Kidney (tissue), 14 donors: ENCODE results near the gene ST6GALNAC6. TPM values are rescaled to one million over a fixed set of nuclear protein-coding genes. Genes with fewer than 3 reads are reported as not detected.

Experiments used
- DNase-seq, 5 donors: peaks; one replicate each; pipeline ENCODE4 v3.0.0-alpha.2; 2013 to 2020
- FAIRE-seq: peaks from 2 replicates; lab custom pipeline; 2012; peaks lifted over from hg19 to GRCh38; lab: Jason Lieb, UNC
- H3K27ac ChIP-seq, 2 donors: one replicate each; pipeline ENCODE4 v1.7.0; 2013; ENCODE audit warnings: low read depth in 2 of 2, low read length in 2 of 2, inconsistent platforms in 1 of 2
- H3K27me3 ChIP-seq: one replicate; pipeline ENCODE4 v1.7.1; 2013; ENCODE audit warnings: low read length, inconsistent platforms; ENCODE audit not compliant: control insufficient read depth, insufficient read depth
- H3K36me3 ChIP-seq, 3 donors: one replicate each; pipeline versions ENCODE4 v1.7.0 to v1.7.1; 2013; ENCODE audit warnings: low read length in 3 of 3, control low read depth in 1 of 3, inconsistent platforms in 1 of 3; ENCODE audit not compliant: insufficient read depth in 3 of 3, control insufficient read depth in 2 of 3
- H3K4me1 ChIP-seq, 3 donors: one replicate each; pipeline versions ENCODE4 v1.7.0 to v1.7.1; 2013; ENCODE audit warnings: low read length in 3 of 3, inconsistent platforms in 1 of 3, low read depth in 1 of 3; ENCODE audit not compliant: control insufficient read depth in 2 of 3, insufficient read depth in 2 of 3
- H3K4me3 ChIP-seq, 3 donors: one replicate each; pipeline versions ENCODE4 v1.7.0 to v1.8.1; 2013; ENCODE audit warnings: low read length in 3 of 3, control low read depth in 1 of 3, inconsistent platforms in 1 of 3
- H3K9ac ChIP-seq, 3 donors: one replicate each; pipeline versions ENCODE4 v1.7.0 to v1.7.1; 2013; ENCODE audit warnings: low read length in 3 of 3, control low read depth in 1 of 3, inconsistent platforms in 1 of 3
- H3K9me3 ChIP-seq, 3 donors: one replicate each; pipeline versions ENCODE4 v1.7.0 to v1.7.1; 2013; ENCODE audit warnings: low read length in 3 of 3, control low read depth in 1 of 3, inconsistent platforms in 1 of 3; ENCODE audit not compliant: control insufficient read depth in 2 of 3, insufficient read depth in 1 of 3
- CTCF ChIP-seq: IDR thresholded peaks from 3 replicates; pipeline ENCODE4 v1.5.1; 2012; ENCODE audit warnings: mild to moderate bottlenecking, moderate library complexity, borderline replicate concordance; ENCODE audit not compliant: insufficient read depth; ENCODE audit errors: extremely low read depth
- intact Hi-C: fragments of 100-400 bp; cut with DNase I; formaldehyde crosslinking; loops from one replicate; pipeline ENCODE4 v1.11.1; 2022
- polyA plus RNA-seq: library from polyadenylated mRNA; stranded (reverse); fragments of 350-450 nt; fragmentation: Illumina TruSeq; extraction: RNeasy Lipid Tissue Mini Kit (QIAGEN cat#74804); gene quantifications from one replicate; pipeline ENCODE4 v1.2.3, GENCODE V29; 2014; ENCODE audit warnings: low read depth, low replicate concordance; ENCODE audit not compliant: insufficient read depth
- total RNA-seq: library from RNA; stranded (reverse); fragmentation: NEBNext Ultra II Directional; extraction: Animal tissue kit (Norgen Biotek cat#: 25700); gene quantifications from one replicate; pipeline ENCODE4 v1.2.1, GENCODE V29; 2021
- donor health status: control.
- donor health status: control.
- donor health status: control.
- donor health status: control.
- donor health status: control.
- donor health status: DM: yes; HTN: yes; CAD: no.
- donor health status: Normal renal cell carcinoma (clear cell type).

Gene ST6GALNAC6
- total and polyA plus RNA-seq, 2 donors from 2014 or later = 74.6 to 75.0 TPM

- no peak for TF ChIP-seq CTCF
- Histone ChIP-seq H3K27me3 (no peaks in the 10 kb centered on the region), H3K27ac (no peak overlapping the region), H3K4me3 (no peak overlapping the region), H3K4me1 (peaks cover 0 to 20% (median 8%) of the 10 kb centered on the region in 3 donors), H3K9ac (no peak overlapping the region), H3K36me3 (peaks cover 0 to 3% (median 0%) of the 10 kb centered on the region in 3 donors), H3K9me3 (no peaks in the 10 kb centered on the region)
- peak in 2 of 5 donors; percentile 40 to 48 for DNase-seq
- intact Hi-C loops = no loop called here
- FAIRE-seq = no peak
These were observed 24.0 kb downstream of the ST6GALNAC6 start for GRCh38 chr9:127875306-127875966.

DNA sequence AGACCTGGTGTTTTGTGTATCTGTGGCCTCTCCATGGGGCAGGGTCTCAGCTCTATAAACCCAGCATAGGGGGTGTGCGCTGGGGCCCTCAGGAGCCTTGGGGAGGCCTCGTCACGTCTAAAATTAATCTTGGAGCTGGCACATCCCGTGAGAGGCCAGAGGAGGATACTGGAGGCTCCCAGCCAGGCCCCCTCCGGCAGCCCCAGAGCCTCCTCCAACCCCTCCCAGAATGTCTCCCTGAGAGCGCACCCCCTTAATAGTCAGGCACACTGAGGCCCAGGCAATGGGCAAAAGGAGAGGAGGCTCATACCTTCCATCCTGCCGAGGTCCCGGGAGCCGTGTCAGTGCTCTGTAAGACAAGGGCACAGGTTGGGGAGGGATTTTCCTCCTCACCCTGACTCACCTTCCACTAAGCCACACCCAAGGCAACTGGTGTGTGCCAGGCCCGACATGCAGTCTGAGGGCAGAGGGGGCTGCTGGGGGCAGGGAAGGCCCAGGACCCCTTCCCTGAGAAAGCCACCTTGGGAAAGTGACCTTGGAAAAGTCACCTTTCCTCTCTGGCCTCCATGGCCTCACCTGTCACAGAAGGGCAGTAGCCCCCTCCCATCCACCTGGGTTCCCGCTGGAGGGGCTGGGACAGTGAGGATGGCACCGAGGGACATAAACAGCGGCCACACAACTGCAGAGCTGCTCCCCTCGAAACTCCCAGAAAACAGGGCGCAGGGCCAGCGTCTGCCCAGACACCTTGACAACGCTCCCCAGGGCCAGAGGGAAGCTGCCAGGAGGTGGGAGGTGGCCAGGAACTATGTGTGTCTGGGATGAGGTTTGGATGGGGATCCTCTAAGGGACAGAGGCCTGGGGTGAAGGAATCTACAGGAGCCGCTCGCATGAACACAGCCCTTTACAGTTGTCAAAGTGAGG, 24.8 kb downstream of the ST6GALNAC6 start:
- DNase-seq (no peak), FAIRE-seq (no peak)
- Histone ChIP-seq H3K9ac (peak overlapping the region in 1 of 3 donors; percentile 19), H3K27me3 (no peaks in the 10 kb centered on the region), H3K9me3 (no peaks in the 10 kb centered on the region), H3K4me1 (peaks cover 0 to 20% (median 8%) of the 10 kb centered on the region in 3 donors), H3K4me3 (no peak overlapping the region), H3K27ac (no peak overlapping the region), H3K36me3 (peaks cover 0 to 3% (median 0%) of the 10 kb centered on the region in 3 donors)
- intact Hi-C loops = no loop called here
- TF ChIP-seq CTCF = no peak

DNA sequence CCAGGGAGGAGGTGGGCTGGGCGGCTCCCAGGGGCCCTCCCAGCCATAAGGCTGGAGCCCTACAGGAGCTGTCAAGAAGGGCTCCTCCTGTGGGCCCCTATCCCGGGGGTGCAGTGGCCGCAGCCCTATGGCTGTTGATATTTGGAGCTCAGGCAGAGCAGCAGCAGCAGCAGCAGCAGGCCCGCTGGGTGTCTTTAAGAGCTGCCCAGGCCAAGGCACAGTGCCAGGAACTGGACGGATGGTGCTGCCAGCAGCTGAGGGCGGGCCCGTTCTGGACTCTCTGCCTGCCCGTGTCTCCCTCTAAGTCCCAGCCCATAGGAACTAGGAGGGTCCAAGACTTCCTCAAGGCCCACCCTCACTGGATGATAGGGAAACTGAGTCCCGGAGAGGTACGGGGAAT, 25.5 kb downstream of the ST6GALNAC6 start:
- FAIRE-seq (no peak), DNase-seq (no peak)
- no peak overlapping the region for H3K4me3 ChIP-seq
- no peak for TF ChIP-seq CTCF
- no peaks in the 10 kb centered on the region for H3K9me3 ChIP-seq
- no peaks in the 10 kb centered on the region for H3K27me3 ChIP-seq
- H3K27ac ChIP-seq = no peak overlapping the region
- H3K9ac ChIP-seq = peak overlapping the region in 1 of 3 donors; percentile 19
- intact Hi-C loops = no loop called here
- peaks cover 0 to 3% (median 0%) of the 10 kb centered on the region in 3 donors for H3K36me3 ChIP-seq
- peaks cover 0 to 25% (median 8%) of the 10 kb centered on the region in 3 donors for H3K4me1 ChIP-seq
